BE2C (cell line): Measurements from ENCODE around the gene BATF.

Experiments used
- DNase-seq: peaks from one replicate; pipeline ENCODE4 v3.0.0-alpha.2; 2020
- H3K27me3 ChIP-seq: fragments of 250-450 bp; sonication (Bioruptor Pico); 2 replicates; pipeline ENCODE4 v1.5.1; 2020; ENCODE audit warnings: mild to moderate bottlenecking
- H3K36me3 ChIP-seq: fragments of 250-450 bp; sonication (Bioruptor Pico); 2 replicates; pipeline ENCODE4 v1.5.1; 2020; ENCODE audit warnings: mild to moderate bottlenecking
- H3K4me1 ChIP-seq: fragments of 250-450 bp; sonication (Bioruptor Pico); 2 replicates; pipeline ENCODE4 v1.5.1; 2020
- H3K4me3 ChIP-seq: 2 replicates; pipeline ENCODE4 v1.5.1; 2011; ENCODE audit warnings: low read depth, low read length
- H3K9me3 ChIP-seq: fragments of 250-450 bp; sonication (Bioruptor Pico); 2 replicates; pipeline ENCODE4 v1.5.1; 2020
- TF ChIP-seq, protein P1 (sequence below): IDR thresholded peaks from 2 replicates; pipeline ENCODE4 v1.5.1; 2012; ENCODE audit warnings: mild to moderate bottlenecking, low read depth, low read length

Gene BATF

DNA sequence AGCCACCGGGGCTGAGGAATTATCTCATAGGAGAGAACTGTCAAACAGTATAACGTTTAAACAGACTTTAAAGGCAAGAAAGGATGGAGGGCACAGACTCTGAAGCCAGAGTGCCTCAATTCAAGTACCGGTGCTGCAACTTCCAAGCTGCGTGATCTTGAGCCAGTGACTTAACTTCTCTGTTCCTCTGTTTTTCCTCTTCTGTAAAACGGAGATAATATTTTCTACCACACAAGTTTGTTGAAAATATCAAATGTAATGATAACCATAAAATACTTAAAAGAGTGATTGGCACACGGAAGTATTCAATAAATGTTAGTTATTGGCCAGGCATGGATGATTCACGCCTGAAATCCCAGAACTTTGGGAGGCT, 18.2 kb downstream of the BATF start:
- H3K4me3 ChIP-seq: no peak overlapping the region
- no peaks in the 10 kb centered on the region for H3K4me1 ChIP-seq

DNA sequence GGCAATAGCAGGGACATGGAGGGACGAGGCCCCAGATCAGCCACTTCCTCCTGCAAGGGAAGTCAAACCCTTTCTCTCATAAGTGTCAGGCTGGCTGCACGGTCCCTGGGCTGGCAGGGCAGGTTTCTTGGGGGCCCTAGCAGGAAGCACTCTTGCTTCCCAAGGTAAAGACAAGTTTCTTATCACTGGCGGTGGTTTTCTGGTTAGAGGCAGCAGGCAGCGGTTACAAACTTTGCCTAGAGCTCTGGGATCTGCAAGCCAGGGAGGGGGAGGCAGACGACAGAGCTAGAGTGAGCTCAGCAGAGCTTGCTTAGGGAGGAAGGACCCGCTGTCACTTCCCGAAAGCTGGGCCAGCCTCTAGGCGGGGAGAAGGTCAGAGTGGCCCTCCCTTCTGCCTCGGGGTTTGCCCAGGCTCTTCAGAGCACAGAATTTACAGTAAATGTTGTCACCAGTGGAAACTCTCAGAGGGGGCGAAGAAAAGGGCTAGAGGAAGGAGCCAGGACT, 20.4 kb downstream of the BATF start:
- Histone ChIP-seq H3K27me3 (no peaks in the 10 kb centered on the region), H3K9me3 (no peaks in the 10 kb centered on the region), H3K4me1 (no peaks in the 10 kb centered on the region), H3K4me3 (no peak overlapping the region), H3K36me3 (no peaks in the 10 kb centered on the region)
- TF ChIP-seq, protein P1, sequence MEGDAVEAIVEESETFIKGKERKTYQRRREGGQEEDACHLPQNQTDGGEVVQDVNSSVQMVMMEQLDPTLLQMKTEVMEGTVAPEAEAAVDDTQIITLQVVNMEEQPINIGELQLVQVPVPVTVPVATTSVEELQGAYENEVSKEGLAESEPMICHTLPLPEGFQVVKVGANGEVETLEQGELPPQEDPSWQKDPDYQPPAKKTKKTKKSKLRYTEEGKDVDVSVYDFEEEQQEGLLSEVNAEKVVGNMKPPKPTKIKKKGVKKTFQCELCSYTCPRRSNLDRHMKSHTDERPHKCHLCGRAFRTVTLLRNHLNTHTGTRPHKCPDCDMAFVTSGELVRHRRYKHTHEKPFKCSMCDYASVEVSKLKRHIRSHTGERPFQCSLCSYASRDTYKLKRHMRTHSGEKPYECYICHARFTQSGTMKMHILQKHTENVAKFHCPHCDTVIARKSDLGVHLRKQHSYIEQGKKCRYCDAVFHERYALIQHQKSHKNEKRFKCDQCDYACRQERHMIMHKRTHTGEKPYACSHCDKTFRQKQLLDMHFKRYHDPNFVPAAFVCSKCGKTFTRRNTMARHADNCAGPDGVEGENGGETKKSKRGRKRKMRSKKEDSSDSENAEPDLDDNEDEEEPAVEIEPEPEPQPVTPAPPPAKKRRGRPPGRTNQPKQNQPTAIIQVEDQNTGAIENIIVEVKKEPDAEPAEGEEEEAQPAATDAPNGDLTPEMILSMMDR: no peak
- DNase-seq: no peak

More for the DNA sequence above, 18.2 kb downstream of the BATF start:
- Histone ChIP-seq H3K9me3 (no peaks in the 10 kb centered on the region), H3K27me3 (no peaks in the 10 kb centered on the region), H3K36me3 (no peaks in the 10 kb centered on the region)
- no peak for DNase-seq
- TF ChIP-seq, protein P1: no peak

DNA sequence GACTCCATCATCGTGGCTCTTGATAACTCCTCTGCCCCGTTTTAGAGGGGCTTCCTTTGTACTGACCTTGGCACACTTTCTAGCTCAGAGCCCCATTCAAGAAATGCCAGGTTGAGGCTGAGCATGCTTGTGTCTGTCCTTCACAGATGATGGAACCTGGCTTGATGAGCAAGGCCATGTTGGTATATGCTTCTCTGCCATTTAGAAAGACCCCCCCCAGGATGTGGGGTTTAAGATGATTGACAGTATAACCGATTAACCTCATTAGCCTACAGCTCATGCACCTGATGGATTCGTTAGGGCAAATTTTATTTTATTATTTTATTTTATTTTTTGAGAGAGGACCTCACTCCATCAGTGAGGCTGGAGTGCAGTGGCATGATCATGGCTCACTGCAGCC, 21.0 kb downstream of the BATF start:
- TF ChIP-seq, protein P1: no peak
- Histone ChIP-seq H3K9me3 (no peaks in the 10 kb centered on the region), H3K4me3 (no peak overlapping the region), H3K27me3 (no peaks in the 10 kb centered on the region), H3K4me1 (no peaks in the 10 kb centered on the region), H3K36me3 (no peaks in the 10 kb centered on the region)
- DNase-seq: no peak

DNA sequence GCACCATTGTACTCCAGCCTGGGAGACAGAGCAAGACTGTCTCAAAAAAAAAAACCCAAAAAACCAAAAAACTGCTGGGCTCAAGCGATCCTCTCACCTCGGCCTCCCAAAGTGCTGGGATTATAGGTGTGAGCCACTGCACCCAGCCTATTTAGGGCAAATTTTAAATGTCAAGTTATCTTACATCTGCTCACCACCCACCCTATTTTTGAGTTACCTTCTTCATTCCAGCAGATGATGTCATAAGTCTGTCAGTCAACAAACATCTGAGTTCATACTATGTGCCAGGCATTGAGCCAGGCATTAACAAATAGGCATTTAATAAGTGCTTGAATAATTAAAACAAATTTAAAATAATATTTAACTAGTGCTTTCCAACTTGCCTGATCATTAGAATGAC, 21.5 kb downstream of the BATF start:
- Histone ChIP-seq H3K36me3 (no peaks in the 10 kb centered on the region), H3K4me3 (no peak overlapping the region), H3K4me1 (no peaks in the 10 kb centered on the region), H3K9me3 (no peaks in the 10 kb centered on the region), H3K27me3 (no peaks in the 10 kb centered on the region)
- TF ChIP-seq, protein P1: no peak
- DNase-seq: no peak

DNA sequence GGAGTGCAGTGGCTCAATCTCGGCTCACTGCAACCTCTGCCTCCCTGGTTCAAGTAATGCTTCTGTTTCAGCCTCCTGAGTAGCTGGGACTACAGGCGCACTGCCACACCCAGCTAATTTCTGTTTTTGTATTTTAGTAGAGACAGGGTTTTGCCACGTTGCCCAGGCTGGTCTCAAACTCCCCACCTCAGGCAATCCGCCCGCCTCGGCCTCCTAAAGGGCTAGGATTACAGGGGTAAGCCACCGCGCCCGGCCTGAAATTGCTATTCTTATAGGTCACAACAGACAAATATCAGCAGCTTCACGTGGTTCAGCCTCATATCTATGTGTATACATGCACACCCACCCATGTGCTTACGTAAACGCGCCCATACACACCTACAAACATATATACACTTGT, 23.6 kb downstream of the BATF start:
- H3K36me3 ChIP-seq: no peaks in the 10 kb centered on the region
- no peaks in the 10 kb centered on the region for H3K27me3 ChIP-seq
- no peak for DNase-seq
- TF ChIP-seq, protein P1: no peak
- no peaks in the 10 kb centered on the region for H3K4me1 ChIP-seq
- no peaks in the 10 kb centered on the region for H3K9me3 ChIP-seq
- H3K4me3 ChIP-seq: no peak overlapping the region

DNA sequence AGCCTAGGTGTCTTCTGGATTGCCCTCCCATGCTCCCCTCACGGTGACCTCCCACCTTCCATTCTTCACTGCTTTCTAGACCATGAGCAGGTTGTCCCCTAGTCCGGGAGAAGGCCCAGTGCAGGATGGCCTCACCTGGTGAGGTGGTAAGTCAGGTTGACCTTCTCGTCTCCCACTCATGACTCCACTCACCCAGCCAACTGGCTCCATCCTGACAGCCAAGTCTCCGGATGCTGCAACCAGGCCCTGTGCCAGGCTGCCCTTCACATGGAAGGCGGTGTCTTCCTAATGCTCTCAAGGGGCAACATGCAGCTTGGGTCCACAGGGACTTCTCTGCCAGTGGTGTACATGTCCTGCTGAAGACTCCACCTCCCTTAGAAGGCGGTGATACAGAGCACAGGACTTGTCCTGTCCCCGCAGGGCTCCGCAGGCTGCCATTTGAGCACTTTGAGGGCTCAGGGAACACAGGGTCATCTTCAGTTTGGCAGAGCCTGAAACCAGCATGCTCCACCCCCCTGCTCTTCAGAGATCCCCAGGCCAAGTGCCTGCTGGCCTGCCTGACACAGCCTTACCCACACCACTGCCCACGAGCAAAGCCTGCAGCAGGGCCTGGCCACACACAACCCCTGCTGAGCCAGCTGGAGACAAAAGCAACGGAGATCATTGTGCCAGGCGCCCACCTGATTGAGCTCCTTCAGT, 25.4 kb downstream of the BATF start:
- no peaks in the 10 kb centered on the region for H3K4me1 ChIP-seq
- no peaks in the 10 kb centered on the region for H3K36me3 ChIP-seq
- H3K4me3 ChIP-seq: no peak overlapping the region
- H3K27me3 ChIP-seq: no peaks in the 10 kb centered on the region
- H3K9me3 ChIP-seq: no peaks in the 10 kb centered on the region
- no peak for DNase-seq
- TF ChIP-seq, protein P1: no peak
